Raji (cell line): ENCODE data around the gene RHOBTB1.

Source experiments
- POLR2A ChIP-seq: IDR thresholded peaks from 2 replicates; pipeline ENCODE4 v1.6.1; 2011; ENCODE audit warnings: low read depth, low read length, control low read depth; ENCODE audit not compliant: insufficient read depth

Gene RHOBTB1

GRCh38 chr10:60835049-60835448 lies 108.9 kb downstream of the RHOBTB1 start:
- no peak for TF ChIP-seq POLR2A

GRCh38 chr10:60834401-60834800 lies 109.6 kb downstream of the RHOBTB1 start:
- no peak for TF ChIP-seq POLR2A

GRCh38 chr10:60828489-60828852 lies 115.5 kb downstream of the RHOBTB1 start:
- TF ChIP-seq POLR2A: no peak

GRCh38 chr10:60827791-60828488 lies 116.0 kb downstream of the RHOBTB1 start:
- no peak for TF ChIP-seq POLR2A

GRCh38 chr10:60825520-60825919 lies 118.5 kb downstream of the RHOBTB1 start:
- TF ChIP-seq POLR2A: no peak

GRCh38 chr10:60823324-60823723 lies 120.7 kb downstream of the RHOBTB1 start:
- no peak for TF ChIP-seq POLR2A

GRCh38 chr10:60822809-60823208 lies 121.2 kb downstream of the RHOBTB1 start:
- TF ChIP-seq POLR2A: no peak

GRCh38 chr10:60821656-60822055 lies 122.3 kb downstream of the RHOBTB1 start:
- no peak for TF ChIP-seq POLR2A

GRCh38 chr10:60820093-60820754 lies 123.8 kb downstream of the RHOBTB1 start:
- TF ChIP-seq POLR2A: no peak
